Measurements from ENCODE around the gene TAS2R42. TPM values are rescaled to one million over a fixed set of nuclear protein-coding genes. Genes with fewer than 3 reads are reported as not detected.

The TAS2R42 gene
- under 1 TPM in 1 of 4 donors, not detected in 3; 0.04 TPM for polyA plus RNA-seq
- long read RNA-seq, donor 1 = 0 reads
- long read RNA-seq, donor 2 = 0 reads
- long read RNA-seq, donor 3 = 0 reads
- long read RNA-seq, donor 4 = 0 reads
- long read RNA-seq, donor 5 = 0 reads
- long read RNA-seq, donor 6 = 0 reads
- long read RNA-seq, donor 7 = 0 reads
- long read RNA-seq, donor 8 = 0 reads
- long read RNA-seq, donor 9 = 0 reads
- long read RNA-seq, donor 10 = 0 reads

- Histone ChIP-seq H3K4me1 (ENCODE audit: control insufficient read depth in 3 of 3, insufficient read depth in 2 of 3, low read depth in 1 of 3, low read length in 2 of 3) (no peaks in the 10 kb centered on the region), H3K4me3 (ENCODE audit: low read depth in 1 of 3, low read length in 3 of 3) (no peak within 1 kb of the TSS), H3K9me3 (ENCODE audit: control insufficient read depth in 2 of 2, insufficient read depth in 1 of 2, low read depth in 1 of 2, low read length in 1 of 2) (no peaks in the 10 kb centered on the region), H3K36me3 (ENCODE audit: control insufficient read depth in 3 of 3, insufficient read depth in 2 of 3, low read depth in 1 of 3, low read length in 3 of 3) (no peaks in the 10 kb centered on the region), H3K27me3 (ENCODE audit: control insufficient read depth in 3 of 3, insufficient read depth in 3 of 3, low read length in 3 of 3) (no peaks in the 10 kb centered on the region), H3K27ac (ENCODE audit: low read depth in 1 of 3, low read length in 2 of 3) (no peak within 1 kb of the TSS)
- 57 to 70% (median 65%) methylated on average over 2 of the region's 2 CpGs for WGBS, 3 donors
- no peak for FAIRE-seq
- DNase-seq = no peak
Observed at GRCh38 chr12:11186837-11187236, at the start of gene TAS2R42. Gene TAS2R42, minus strand, starts transcription at chr12:11186937. Its CDS starts 0 bp downstream, at chr12:11186937.

- H3K36me3 ChIP-seq (ENCODE audit: control insufficient read depth in 3 of 3, insufficient read depth in 2 of 3, low read depth in 1 of 3, low read length in 3 of 3) = no peaks in the 10 kb centered on the region
- 70 to 79% (median 73%) methylated on average over 5 of the region's 5 CpGs for WGBS, 3 donors
- H3K9me3 ChIP-seq (ENCODE audit: control insufficient read depth in 2 of 2, insufficient read depth in 1 of 2, low read depth in 1 of 2, low read length in 1 of 2) = no peaks in the 10 kb centered on the region
- no peaks in the 10 kb centered on the region for H3K4me1 ChIP-seq (ENCODE audit: control insufficient read depth in 3 of 3, insufficient read depth in 2 of 3, low read depth in 1 of 3, low read length in 2 of 3)
- no peaks in the 10 kb centered on the region for H3K27me3 ChIP-seq (ENCODE audit: control insufficient read depth in 3 of 3, insufficient read depth in 3 of 3, low read length in 3 of 3)
- FAIRE-seq (no peak), DNase-seq (no peak)
- no peak overlapping the region for H3K4me3 ChIP-seq (ENCODE audit: low read depth in 1 of 3, low read length in 3 of 3)
- no peak overlapping the region for H3K27ac ChIP-seq (ENCODE audit: low read depth in 1 of 3, low read length in 2 of 3)
Observed at GRCh38 chr12:11233532-11233931, 46.8 kb upstream of the TAS2R42 start.

GRCh38 chr12:11228296-11228879, 41.7 kb upstream of the TAS2R42 start:
- no peak overlapping the region for H3K4me3 ChIP-seq (ENCODE audit: low read depth in 1 of 3, low read length in 3 of 3)
- H3K27ac ChIP-seq (ENCODE audit: low read depth in 1 of 3, low read length in 2 of 3) = no peak overlapping the region
- DNase-seq (peak; percentile 26 to 62), FAIRE-seq (no peak)
- no peaks in the 10 kb centered on the region for H3K27me3 ChIP-seq (ENCODE audit: control insufficient read depth in 3 of 3, insufficient read depth in 3 of 3, low read length in 3 of 3)
- no peaks in the 10 kb centered on the region for H3K36me3 ChIP-seq (ENCODE audit: control insufficient read depth in 3 of 3, insufficient read depth in 2 of 3, low read depth in 1 of 3, low read length in 3 of 3)
- H3K9me3 ChIP-seq (ENCODE audit: control insufficient read depth in 2 of 2, insufficient read depth in 1 of 2, low read depth in 1 of 2, low read length in 1 of 2) = no peaks in the 10 kb centered on the region
- WGBS, 3 donors = 49 to 56% (median 50%) methylated on average over 5 of the region's 5 CpGs
- H3K4me1 ChIP-seq (ENCODE audit: control insufficient read depth in 3 of 3, insufficient read depth in 2 of 3, low read depth in 1 of 3, low read length in 2 of 3) = no peaks in the 10 kb centered on the region

- WGBS, 3 donors = 86 to 91% (median 88%) methylated on average over 4 of the region's 4 CpGs
- no peak for DNase-seq
Observed at GRCh38 chr12:11227373-11227772, 40.6 kb upstream of the TAS2R42 start.

GRCh38 chr12:11209113-11209512, 22.4 kb upstream of the TAS2R42 start:
- DNase-seq (no peak), FAIRE-seq (no peak)
- 78 to 85% (median 83%) methylated on average over 1 of the region's 1 CpG for WGBS, 3 donors
- H3K27ac ChIP-seq (ENCODE audit: low read depth in 1 of 3, low read length in 2 of 3) = no peak overlapping the region
- no peaks in the 10 kb centered on the region for H3K27me3 ChIP-seq (ENCODE audit: control insufficient read depth in 3 of 3, insufficient read depth in 3 of 3, low read length in 3 of 3)
- H3K36me3 ChIP-seq (ENCODE audit: control insufficient read depth in 3 of 3, insufficient read depth in 2 of 3, low read depth in 1 of 3, low read length in 3 of 3) = no peaks in the 10 kb centered on the region
- no peaks in the 10 kb centered on the region for H3K4me1 ChIP-seq (ENCODE audit: control insufficient read depth in 3 of 3, insufficient read depth in 2 of 3, low read depth in 1 of 3, low read length in 2 of 3)
- H3K9me3 ChIP-seq (ENCODE audit: control insufficient read depth in 2 of 2, insufficient read depth in 1 of 2, low read depth in 1 of 2, low read length in 1 of 2) = peaks cover 0 to 3% of the 10 kb centered on the region in 2 donors
- H3K4me3 ChIP-seq (ENCODE audit: low read depth in 1 of 3, low read length in 3 of 3) = no peak overlapping the region

More at GRCh38 chr12:11227373-11227772, 40.6 kb upstream of the TAS2R42 start:
- Histone ChIP-seq H3K27ac (ENCODE audit: low read depth in 1 of 3, low read length in 2 of 3) (no peak overlapping the region), H3K9me3 (ENCODE audit: control insufficient read depth in 2 of 2, insufficient read depth in 1 of 2, low read depth in 1 of 2, low read length in 1 of 2) (no peaks in the 10 kb centered on the region), H3K4me1 (ENCODE audit: control insufficient read depth in 3 of 3, insufficient read depth in 2 of 3, low read depth in 1 of 3, low read length in 2 of 3) (no peaks in the 10 kb centered on the region), H3K36me3 (ENCODE audit: control insufficient read depth in 3 of 3, insufficient read depth in 2 of 3, low read depth in 1 of 3, low read length in 3 of 3) (no peaks in the 10 kb centered on the region), H3K27me3 (ENCODE audit: control insufficient read depth in 3 of 3, insufficient read depth in 3 of 3, low read length in 3 of 3) (no peaks in the 10 kb centered on the region), H3K4me3 (ENCODE audit: low read depth in 1 of 3, low read length in 3 of 3) (no peak overlapping the region)
- FAIRE-seq = no peak

- no peak for DNase-seq
- WGBS, 3 donors = 91 to 95% (median 93%) methylated on average over 3 of the region's 3 CpGs
- Histone ChIP-seq H3K36me3 (ENCODE audit: control insufficient read depth in 3 of 3, insufficient read depth in 2 of 3, low read depth in 1 of 3, low read length in 3 of 3) (no peaks in the 10 kb centered on the region), H3K4me1 (ENCODE audit: control insufficient read depth in 3 of 3, insufficient read depth in 2 of 3, low read depth in 1 of 3, low read length in 2 of 3) (no peaks in the 10 kb centered on the region), H3K4me3 (ENCODE audit: low read depth in 1 of 3, low read length in 3 of 3) (no peak overlapping the region), H3K27me3 (ENCODE audit: control insufficient read depth in 3 of 3, insufficient read depth in 3 of 3, low read length in 3 of 3) (no peaks in the 10 kb centered on the region), H3K27ac (ENCODE audit: low read depth in 1 of 3, low read length in 2 of 3) (no peak overlapping the region), H3K9me3 (ENCODE audit: control insufficient read depth in 2 of 2, insufficient read depth in 1 of 2, low read depth in 1 of 2, low read length in 1 of 2) (peaks cover 0 to 3% of the 10 kb centered on the region in 2 donors)
- FAIRE-seq = no peak
Observed at GRCh38 chr12:11204173-11204572, 17.4 kb upstream of the TAS2R42 start.

GRCh38 chr12:11202811-11203210, 16.1 kb upstream of the TAS2R42 start:
- H3K27me3 ChIP-seq (ENCODE audit: control insufficient read depth in 3 of 3, insufficient read depth in 3 of 3, low read length in 3 of 3) = no peaks in the 10 kb centered on the region
- no peaks in the 10 kb centered on the region for H3K36me3 ChIP-seq (ENCODE audit: control insufficient read depth in 3 of 3, insufficient read depth in 2 of 3, low read depth in 1 of 3, low read length in 3 of 3)
- no peak overlapping the region for H3K27ac ChIP-seq (ENCODE audit: low read depth in 1 of 3, low read length in 2 of 3)
- H3K4me3 ChIP-seq (ENCODE audit: low read depth in 1 of 3, low read length in 3 of 3) = no peak overlapping the region
- FAIRE-seq (no peak), DNase-seq (no peak)
- H3K4me1 ChIP-seq (ENCODE audit: control insufficient read depth in 3 of 3, insufficient read depth in 2 of 3, low read depth in 1 of 3, low read length in 2 of 3) = no peaks in the 10 kb centered on the region
- peaks cover 0 to 3% of the 10 kb centered on the region in 2 donors for H3K9me3 ChIP-seq (ENCODE audit: control insufficient read depth in 2 of 2, insufficient read depth in 1 of 2, low read depth in 1 of 2, low read length in 1 of 2)

GRCh38 chr12:11183011-11183410, 3.7 kb downstream of the TAS2R42 start:
- Histone ChIP-seq H3K9me3 (ENCODE audit: control insufficient read depth in 2 of 2, insufficient read depth in 1 of 2, low read depth in 1 of 2, low read length in 1 of 2) (no peaks in the 10 kb centered on the region), H3K36me3 (ENCODE audit: control insufficient read depth in 3 of 3, insufficient read depth in 2 of 3, low read depth in 1 of 3, low read length in 3 of 3) (no peaks in the 10 kb centered on the region), H3K27ac (ENCODE audit: low read depth in 1 of 3, low read length in 2 of 3) (no peak overlapping the region), H3K4me3 (ENCODE audit: low read depth in 1 of 3, low read length in 3 of 3) (no peak overlapping the region), H3K4me1 (ENCODE audit: control insufficient read depth in 3 of 3, insufficient read depth in 2 of 3, low read depth in 1 of 3, low read length in 2 of 3) (no peaks in the 10 kb centered on the region), H3K27me3 (ENCODE audit: control insufficient read depth in 3 of 3, insufficient read depth in 3 of 3, low read length in 3 of 3) (no peaks in the 10 kb centered on the region)
- DNase-seq = no peak
- no peak for FAIRE-seq

GRCh38 chr12:11182529-11182928, 4.2 kb downstream of the TAS2R42 start:
- Histone ChIP-seq H3K4me1 (ENCODE audit: control insufficient read depth in 3 of 3, insufficient read depth in 2 of 3, low read depth in 1 of 3, low read length in 2 of 3) (no peaks in the 10 kb centered on the region), H3K27ac (ENCODE audit: low read depth in 1 of 3, low read length in 2 of 3) (no peak overlapping the region), H3K9me3 (ENCODE audit: control insufficient read depth in 2 of 2, insufficient read depth in 1 of 2, low read depth in 1 of 2, low read length in 1 of 2) (no peaks in the 10 kb centered on the region), H3K4me3 (ENCODE audit: low read depth in 1 of 3, low read length in 3 of 3) (no peak overlapping the region), H3K36me3 (ENCODE audit: control insufficient read depth in 3 of 3, insufficient read depth in 2 of 3, low read depth in 1 of 3, low read length in 3 of 3) (no peaks in the 10 kb centered on the region), H3K27me3 (ENCODE audit: control insufficient read depth in 3 of 3, insufficient read depth in 3 of 3, low read length in 3 of 3) (no peaks in the 10 kb centered on the region)
- DNase-seq = no peak
- no peak for FAIRE-seq
